HG03139 (cell line): ENCODE data around the gene MSH2.

Experiments used
- ATAC-seq: cut with Tn5 transposase; IDR thresholded peaks from one replicate; pipeline ENCODE4 v1.9.1; 2021; ENCODE audit not compliant: unreplicated experiment

Gene MSH2

GRCh38 chr2:47471429-47472116, 68.6 kb downstream of the MSH2 start:
- ATAC-seq: no peak

GRCh38 chr2:47479863-47480262, 76.9 kb downstream of the MSH2 start:
- no peak for ATAC-seq

GRCh38 chr2:47483191-47483590, 80.2 kb downstream of the MSH2 start:
- no peak for ATAC-seq

DNA sequence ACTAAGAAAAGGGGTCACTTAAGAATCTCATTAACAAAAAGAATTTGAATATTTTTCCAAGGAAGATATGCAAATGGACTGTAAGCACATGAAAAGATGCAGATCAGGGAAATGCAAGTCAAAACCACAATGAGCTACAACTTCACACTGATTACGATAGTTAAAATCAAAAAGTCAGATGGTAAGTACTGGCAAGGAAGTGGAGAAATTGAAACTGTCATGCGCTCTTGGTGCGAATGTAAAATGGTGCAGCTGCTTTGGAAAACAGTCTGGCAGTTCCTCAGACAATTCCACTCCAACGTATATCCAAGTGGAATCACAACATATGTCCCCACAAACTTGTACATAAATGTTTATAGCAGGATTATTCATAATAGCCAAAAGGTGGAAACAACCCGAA, 81.4 kb downstream of the MSH2 start:
- ATAC-seq: no peak

DNA sequence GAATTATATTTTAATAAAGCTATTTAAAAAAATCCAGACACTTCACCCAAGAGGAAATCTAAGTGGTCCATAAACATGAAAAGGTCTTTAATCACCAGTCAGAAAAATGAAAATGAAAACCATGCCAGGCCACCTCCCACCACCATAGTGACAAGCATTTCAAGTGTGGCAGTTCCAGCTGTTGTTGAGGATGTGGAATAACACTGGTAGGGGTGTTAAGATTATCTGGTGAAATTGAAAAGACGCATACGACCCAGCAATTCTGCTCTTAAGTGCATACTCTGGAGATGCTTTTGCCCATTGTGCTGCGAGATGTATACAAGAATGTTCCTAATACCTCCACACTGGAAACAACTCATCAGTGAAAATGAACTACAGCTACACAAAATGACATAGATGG, 82.2 kb downstream of the MSH2 start:
- no peak for ATAC-seq

GRCh38 chr2:47485751-47486300, 82.9 kb downstream of the MSH2 start:
- ATAC-seq: no peak

GRCh38 chr2:47486841-47487497, 84.0 kb downstream of the MSH2 start:
- ATAC-seq: peak; percentile 80

DNA sequence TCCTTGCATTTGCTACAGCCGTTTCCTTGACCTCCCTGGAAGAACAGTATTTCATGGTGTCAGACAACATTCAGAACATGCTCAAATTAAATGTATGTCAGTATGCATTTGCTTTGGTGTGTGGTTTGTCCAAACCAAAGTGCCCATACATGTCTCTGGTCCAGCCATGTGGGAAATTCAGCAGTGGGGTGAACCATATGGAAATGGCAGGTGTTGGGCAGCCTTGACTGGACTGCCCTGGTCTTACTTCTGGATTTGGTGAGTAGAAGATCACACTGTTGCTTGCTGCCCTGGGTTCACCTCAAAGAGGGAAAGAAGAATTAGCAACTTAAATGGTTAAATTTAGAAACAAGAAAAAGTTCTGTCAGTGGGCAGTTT, 84.5 kb downstream of the MSH2 start:
- no peak for ATAC-seq

GRCh38 chr2:47488870-47489584, 86.1 kb downstream of the MSH2 start:
- no peak for ATAC-seq

GRCh38 chr2:47490406-47490805, 87.5 kb downstream of the MSH2 start:
- no peak for ATAC-seq

GRCh38 chr2:47493317-47494035, 90.5 kb downstream of the MSH2 start:
- no peak for ATAC-seq

- no peak for ATAC-seq
These were observed 91.5 kb downstream of the MSH2 start for GRCh38 chr2:47494267-47495130.

DNA sequence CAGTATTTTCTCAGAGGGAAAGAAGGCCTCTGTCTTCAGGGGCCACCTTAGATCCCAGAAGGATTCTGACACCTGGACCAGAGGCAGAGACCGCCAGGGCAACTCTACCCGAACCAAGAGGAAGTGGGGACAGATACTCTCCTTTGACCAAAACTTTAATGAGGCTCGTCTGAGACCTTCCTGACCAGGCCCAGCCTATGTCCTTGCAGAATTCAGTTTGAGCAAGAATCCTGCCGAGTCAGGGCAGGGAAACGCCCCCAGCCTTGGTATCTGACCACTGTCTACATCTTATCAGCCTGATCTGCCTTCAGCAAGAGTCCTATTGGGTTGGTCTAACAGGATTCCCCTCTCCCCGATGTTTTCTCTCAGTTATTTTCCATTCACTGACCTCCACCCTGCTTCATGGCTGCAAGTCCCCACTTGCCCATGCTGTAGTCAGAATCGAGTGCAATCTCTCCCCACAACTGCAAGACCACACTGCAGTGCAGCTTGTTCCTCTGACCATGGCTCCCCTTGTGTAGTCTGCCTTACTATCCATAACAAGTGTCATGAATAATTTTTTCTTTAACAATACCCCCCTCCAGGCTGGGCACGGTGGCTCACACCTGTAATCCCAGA, 95.0 kb downstream of the MSH2 start:
- no peak for ATAC-seq

GRCh38 chr2:47499093-47499492, 96.1 kb downstream of the MSH2 start:
- ATAC-seq: no peak

- ATAC-seq: no peak
These were observed 96.8 kb downstream of the MSH2 start for GRCh38 chr2:47499621-47500309.

- ATAC-seq: no peak
These were observed 98.6 kb downstream of the MSH2 start for GRCh38 chr2:47501374-47502200.

DNA sequence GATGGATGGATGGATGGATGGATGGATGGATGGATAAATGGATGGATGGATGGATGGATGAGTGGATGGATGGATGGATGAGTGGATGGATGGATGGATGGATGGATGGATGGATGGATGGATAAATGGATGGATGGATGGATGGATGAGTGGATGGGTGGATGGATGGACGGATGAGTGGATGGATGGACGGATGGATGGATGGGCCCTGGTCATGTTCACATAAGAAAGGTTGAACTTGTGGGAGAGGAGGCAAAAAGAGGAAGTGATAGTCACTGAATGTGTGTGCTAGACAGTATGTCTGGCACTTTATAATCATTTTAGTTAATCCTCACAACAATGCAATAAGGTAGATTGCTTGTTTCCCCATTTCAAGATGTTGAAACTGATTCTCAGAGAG, 99.5 kb downstream of the MSH2 start:
- ATAC-seq: peak; percentile 55

DNA sequence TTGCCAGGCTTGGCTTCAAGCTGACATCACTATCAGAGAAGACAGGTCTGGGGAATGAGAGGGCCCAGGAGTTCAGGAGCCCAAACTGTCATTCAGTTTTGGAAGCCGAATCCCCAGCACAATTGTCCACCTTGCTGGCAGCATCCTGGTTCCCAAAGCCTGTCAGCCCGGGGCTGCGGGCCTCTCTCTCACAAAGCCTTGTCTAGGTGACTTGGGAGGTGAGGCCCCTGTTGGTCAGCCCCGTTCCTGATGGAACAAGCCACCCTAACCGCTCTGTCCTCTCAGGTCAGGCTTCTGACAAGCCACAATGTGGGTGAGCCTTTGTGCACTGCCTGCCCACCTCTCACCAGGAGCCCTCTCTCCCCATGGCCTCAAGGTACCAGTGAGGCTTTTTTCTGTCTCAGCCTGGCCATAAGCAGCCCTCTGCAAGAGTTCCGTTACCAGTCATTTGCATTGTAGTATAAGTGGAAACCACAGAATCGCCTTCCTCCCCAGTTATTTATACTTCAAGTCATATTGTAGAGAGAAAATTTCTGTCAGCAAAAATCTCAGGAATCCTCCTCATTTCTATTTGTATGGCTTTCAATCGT, 100.6 kb downstream of the MSH2 start:
- ATAC-seq: no peak
